ENCODE results near the gene OR5C1. TPM values are rescaled to one million over a fixed set of nuclear protein-coding genes. Genes with fewer than 3 reads are reported as not detected.

OR5C1 gene
- total RNA-seq = not detected

- no peaks in the 10 kb centered on the region for H3K4me1 Mint-ChIP-seq (ENCODE audit: low read depth)
- no peaks in the 10 kb centered on the region for H3K36me3 Mint-ChIP-seq (ENCODE audit: insufficient read depth in 2 of 2)
- ATAC-seq (replicated peaks in 1 of 2) (no peak), DNase-seq (no peak)
- H3K9me3 Mint-ChIP-seq = no peaks in the 10 kb centered on the region
- no peaks in the 10 kb centered on the region for H3K27me3 Mint-ChIP-seq (ENCODE audit: low read depth)
- no peak within 1 kb of the TSS for H3K27ac Mint-ChIP-seq
- no peak within 1 kb of the TSS for H3K4me3 Mint-ChIP-seq
Observed at GRCh38 chr9:122788831-122789230, at the start of gene OR5C1. TSS of gene OR5C1 (plus strand) at chr9:122788933. CDS start at chr9:122788933, 0 bp downstream.

DNA sequence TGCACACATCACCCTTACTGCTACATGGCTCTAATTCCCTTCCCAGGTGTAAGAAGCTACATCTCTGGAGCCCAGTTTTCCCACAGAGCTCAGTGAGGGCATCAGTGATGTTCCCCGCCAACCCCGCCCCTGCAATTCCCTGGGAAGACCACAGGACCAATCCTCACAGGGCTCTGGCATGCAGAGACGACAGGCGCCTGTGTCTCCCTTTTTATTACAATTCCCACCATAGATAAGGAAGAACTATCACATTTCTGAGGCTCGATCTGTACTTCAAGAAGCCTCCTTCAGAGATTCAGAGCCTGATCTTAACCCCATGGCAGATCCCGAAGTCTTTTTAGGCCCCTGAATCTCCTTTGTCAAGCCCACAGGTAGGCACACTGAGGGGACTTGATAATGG, 46.7 kb upstream of the OR5C1 start, which contains the start of gene OR1L6:
Gene OR1L6, plus strand, starts transcription at position 301 of the 400 bp plus-strand sequence. CDS start 7,545 bp downstream, outside the sequence.
- H3K4me1 Mint-ChIP-seq (ENCODE audit: low read depth) = no peaks in the 10 kb centered on the region
- H3K9me3 Mint-ChIP-seq = peaks cover 0 to 8% of the 10 kb centered on the region in 2 donors
- no peak within 1 kb of the TSS for H3K4me3 Mint-ChIP-seq
- no peak for DNase-seq
- no peak within 1 kb of the TSS for H3K27ac Mint-ChIP-seq
- peaks cover 0 to 3% of the 10 kb centered on the region in 2 donors for H3K36me3 Mint-ChIP-seq (ENCODE audit: insufficient read depth in 2 of 2)
- H3K27me3 Mint-ChIP-seq (ENCODE audit: low read depth) = no peaks in the 10 kb centered on the region
- ATAC-seq (replicated peaks in 1 of 2) = no peak

DNA sequence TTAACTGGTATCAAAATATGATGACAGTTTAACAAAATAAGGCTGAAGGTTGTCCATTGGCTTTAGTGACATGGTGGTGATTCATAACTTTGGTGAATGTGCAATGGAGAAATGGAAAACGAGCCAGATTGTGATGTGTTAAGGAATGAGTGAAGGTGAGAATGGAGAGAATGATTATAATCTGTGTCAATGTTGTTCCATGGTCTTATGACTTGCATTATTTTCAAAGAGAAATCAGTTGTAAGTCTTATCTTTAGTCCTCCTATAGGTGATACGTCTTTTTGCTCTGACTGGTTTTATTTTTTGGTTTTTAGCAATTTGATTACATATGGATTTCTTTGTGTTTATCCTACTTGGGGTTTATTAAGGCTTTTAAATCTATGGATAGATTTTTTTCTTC, 33.9 kb upstream of the OR5C1 start:
- no peak overlapping the region for H3K4me3 Mint-ChIP-seq
- H3K36me3 Mint-ChIP-seq (ENCODE audit: insufficient read depth in 2 of 2) = peaks cover 12 to 18% of the 10 kb centered on the region in 2 donors
- H3K9me3 Mint-ChIP-seq = peaks cover 12 to 20% of the 10 kb centered on the region in 2 donors
- no peaks in the 10 kb centered on the region for H3K4me1 Mint-ChIP-seq (ENCODE audit: low read depth)
- no peak for ATAC-seq (replicated peaks in 1 of 2)
- no peak overlapping the region for H3K27ac Mint-ChIP-seq
- DNase-seq = no peak
- no peaks in the 10 kb centered on the region for H3K27me3 Mint-ChIP-seq (ENCODE audit: low read depth)

DNA sequence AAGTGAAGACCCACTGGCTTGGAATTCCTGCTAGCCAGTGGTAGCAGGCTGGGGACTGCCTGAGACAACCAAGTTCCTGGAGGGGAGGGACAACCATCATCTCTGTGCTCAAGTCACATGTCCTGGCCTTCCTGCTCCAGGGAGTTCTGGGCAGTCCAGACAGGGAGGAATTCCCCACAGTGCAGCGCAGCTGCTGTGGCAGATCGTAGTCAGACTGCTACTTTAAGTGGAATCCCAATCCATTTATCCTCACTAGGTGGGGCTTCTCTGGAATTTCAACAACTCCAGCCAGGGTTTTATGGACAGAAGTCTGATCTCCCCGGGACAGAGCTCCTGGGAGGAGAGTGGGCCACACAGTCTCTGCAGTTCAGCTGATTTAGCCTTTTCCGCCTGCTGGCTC, 20.9 kb upstream of the OR5C1 start:
- H3K4me1 Mint-ChIP-seq (ENCODE audit: low read depth) = no peaks in the 10 kb centered on the region
- H3K27me3 Mint-ChIP-seq (ENCODE audit: low read depth) = peaks cover 5% of the 10 kb centered on the region
- DNase-seq (no peak), ATAC-seq (replicated peaks in 1 of 2) (no peak)
- H3K36me3 Mint-ChIP-seq (ENCODE audit: insufficient read depth in 2 of 2) = peaks cover 15 to 16% of the 10 kb centered on the region in 2 donors
- H3K9me3 Mint-ChIP-seq = peaks cover 26 to 31% of the 10 kb centered on the region in 2 donors
- no peak overlapping the region for H3K27ac Mint-ChIP-seq
- no peak overlapping the region for H3K4me3 Mint-ChIP-seq

GRCh38 chr9:122777052-122777451, 11.7 kb upstream of the OR5C1 start:
- no peak for DNase-seq
- no peaks in the 10 kb centered on the region for H3K4me1 Mint-ChIP-seq (ENCODE audit: low read depth)
- ATAC-seq (replicated peaks in 1 of 2) = no peak
- H3K36me3 Mint-ChIP-seq (ENCODE audit: insufficient read depth in 2 of 2) = peaks cover 0 to 7% of the 10 kb centered on the region in 2 donors
- peaks cover 6 to 9% of the 10 kb centered on the region in 2 donors for H3K9me3 Mint-ChIP-seq
- H3K27me3 Mint-ChIP-seq (ENCODE audit: low read depth) = no peaks in the 10 kb centered on the region
- H3K4me3 Mint-ChIP-seq = no peak overlapping the region
- H3K27ac Mint-ChIP-seq = no peak overlapping the region

GRCh38 chr9:122777935-122778627, 10.7 kb upstream of the OR5C1 start:
- Mint-ChIP-seq H3K4me3 (no peak overlapping the region), H3K9me3 (peaks cover 2 to 4% of the 10 kb centered on the region in 2 donors), H3K27ac (no peak overlapping the region), H3K4me1 (ENCODE audit: low read depth) (no peaks in the 10 kb centered on the region), H3K36me3 (ENCODE audit: insufficient read depth in 2 of 2) (peaks cover 0 to 3% of the 10 kb centered on the region in 2 donors), H3K27me3 (ENCODE audit: low read depth) (no peaks in the 10 kb centered on the region)
- no peak for ATAC-seq (replicated peaks in 1 of 2)
- no peak for DNase-seq

DNA sequence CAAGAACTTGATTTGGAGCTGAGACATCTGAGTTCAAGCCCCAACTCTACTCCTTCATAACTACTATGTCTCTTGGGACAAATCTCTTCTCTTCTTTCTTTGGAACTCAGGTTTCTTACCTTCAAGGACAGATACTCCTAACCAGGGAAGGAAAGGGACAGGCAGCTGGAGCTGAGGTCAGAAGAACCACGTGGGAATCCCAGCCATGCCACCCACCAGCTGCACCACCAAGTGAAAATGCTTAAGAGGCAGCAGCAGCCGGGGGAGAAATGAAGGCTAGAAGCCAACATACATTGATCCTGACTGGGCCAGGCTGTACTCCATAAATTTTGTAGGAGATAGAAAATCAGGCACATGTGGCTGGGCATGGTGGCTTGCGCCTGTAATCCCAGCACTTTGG, 9.6 kb upstream of the OR5C1 start:
- H3K27ac Mint-ChIP-seq = no peak overlapping the region
- no peaks in the 10 kb centered on the region for H3K4me1 Mint-ChIP-seq (ENCODE audit: low read depth)
- no peaks in the 10 kb centered on the region for H3K9me3 Mint-ChIP-seq
- no peaks in the 10 kb centered on the region for H3K27me3 Mint-ChIP-seq (ENCODE audit: low read depth)
- ATAC-seq (replicated peaks in 1 of 2) = no peak
- no peaks in the 10 kb centered on the region for H3K36me3 Mint-ChIP-seq (ENCODE audit: insufficient read depth in 2 of 2)
- DNase-seq = no peak
- H3K4me3 Mint-ChIP-seq = no peak overlapping the region

DNA sequence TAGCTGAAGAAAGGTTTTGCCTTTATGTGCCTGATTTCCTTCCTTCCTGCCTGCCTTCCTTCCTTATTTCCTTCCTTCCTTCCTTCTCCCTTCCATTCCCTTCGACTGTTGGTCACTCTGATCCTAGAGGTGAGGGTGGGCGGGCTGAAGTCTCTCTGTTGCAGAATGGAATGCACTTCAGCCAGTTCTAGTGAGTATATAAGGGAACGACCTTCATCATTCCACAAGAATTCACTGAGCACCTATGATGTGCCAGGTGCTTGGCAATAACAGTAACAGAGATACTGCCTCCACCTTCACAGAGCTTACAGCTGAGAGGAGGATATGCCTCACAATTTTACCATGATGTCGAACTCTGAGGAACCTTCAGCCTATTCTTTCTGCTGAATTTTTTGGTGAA, 8.7 kb upstream of the OR5C1 start:
- H3K36me3 Mint-ChIP-seq (ENCODE audit: insufficient read depth in 2 of 2) = no peaks in the 10 kb centered on the region
- no peaks in the 10 kb centered on the region for H3K27me3 Mint-ChIP-seq (ENCODE audit: low read depth)
- H3K9me3 Mint-ChIP-seq = no peaks in the 10 kb centered on the region
- no peak overlapping the region for H3K4me3 Mint-ChIP-seq
- DNase-seq = no peak
- no peaks in the 10 kb centered on the region for H3K4me1 Mint-ChIP-seq (ENCODE audit: low read depth)
- no peak for ATAC-seq (replicated peaks in 1 of 2)
- H3K27ac Mint-ChIP-seq = no peak overlapping the region

DNA sequence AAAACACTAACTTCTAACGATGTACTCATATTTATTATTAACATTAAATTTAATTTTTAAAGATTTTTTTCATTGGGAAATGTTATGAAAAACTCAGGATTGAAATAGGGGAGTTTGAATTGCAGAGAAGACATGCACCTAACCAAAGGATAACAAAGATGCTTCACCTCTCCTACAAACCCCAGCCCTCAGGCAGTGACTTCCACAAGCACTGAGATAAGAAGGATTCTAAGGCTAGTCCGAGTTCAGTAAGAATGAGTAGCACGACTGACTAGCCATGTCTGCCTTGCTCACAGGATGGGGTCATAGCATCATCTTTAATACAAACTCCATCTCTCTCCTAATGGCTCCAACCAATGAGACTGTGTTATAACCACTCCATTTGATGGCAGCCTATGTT, 7.1 kb upstream of the OR5C1 start:
- H3K36me3 Mint-ChIP-seq (ENCODE audit: insufficient read depth in 2 of 2) = no peaks in the 10 kb centered on the region
- DNase-seq = no peak
- no peak overlapping the region for H3K27ac Mint-ChIP-seq
- no peaks in the 10 kb centered on the region for H3K4me1 Mint-ChIP-seq (ENCODE audit: low read depth)
- H3K4me3 Mint-ChIP-seq = no peak overlapping the region
- H3K9me3 Mint-ChIP-seq = no peaks in the 10 kb centered on the region
- no peak for ATAC-seq (replicated peaks in 1 of 2)
- no peaks in the 10 kb centered on the region for H3K27me3 Mint-ChIP-seq (ENCODE audit: low read depth)

DNA sequence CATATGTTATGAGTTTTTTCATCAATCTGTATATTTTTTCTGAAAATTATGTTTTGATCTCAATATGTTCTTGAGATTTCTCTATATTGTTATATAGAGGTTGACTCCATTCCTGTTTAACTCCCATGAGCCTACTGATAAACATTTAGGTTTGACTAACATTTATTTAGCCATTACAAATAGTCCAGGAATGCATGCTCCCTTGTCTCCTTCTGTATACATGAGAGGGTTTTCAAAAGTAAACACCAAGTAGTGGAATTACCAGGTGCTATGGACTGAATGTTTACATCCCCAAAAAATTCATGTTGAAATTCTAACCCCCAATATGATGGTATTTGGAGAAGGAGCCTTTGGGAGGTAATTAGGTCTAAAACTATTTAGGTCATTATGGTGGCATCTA, 3.5 kb upstream of the OR5C1 start:
- Mint-ChIP-seq H3K4me1 (ENCODE audit: low read depth) (no peaks in the 10 kb centered on the region), H3K4me3 (no peak overlapping the region)

GRCh38 chr9:122786338-122786737, 2.4 kb upstream of the OR5C1 start:
- Mint-ChIP-seq H3K27me3 (ENCODE audit: low read depth) (no peaks in the 10 kb centered on the region), H3K9me3 (no peaks in the 10 kb centered on the region), H3K36me3 (ENCODE audit: insufficient read depth in 2 of 2) (no peaks in the 10 kb centered on the region), H3K27ac (no peak overlapping the region), H3K4me3 (no peak overlapping the region), H3K4me1 (ENCODE audit: low read depth) (no peaks in the 10 kb centered on the region)
- DNase-seq (no peak), ATAC-seq (replicated peaks in 1 of 2) (no peak)

More for the DNA sequence above, 3.5 kb upstream of the OR5C1 start:
- Mint-ChIP-seq H3K36me3 (ENCODE audit: insufficient read depth in 2 of 2) (no peaks in the 10 kb centered on the region), H3K9me3 (no peaks in the 10 kb centered on the region), H3K27ac (no peak overlapping the region), H3K27me3 (ENCODE audit: low read depth) (no peaks in the 10 kb centered on the region)
- DNase-seq = no peak
- ATAC-seq (replicated peaks in 1 of 2) = no peak

DNA sequence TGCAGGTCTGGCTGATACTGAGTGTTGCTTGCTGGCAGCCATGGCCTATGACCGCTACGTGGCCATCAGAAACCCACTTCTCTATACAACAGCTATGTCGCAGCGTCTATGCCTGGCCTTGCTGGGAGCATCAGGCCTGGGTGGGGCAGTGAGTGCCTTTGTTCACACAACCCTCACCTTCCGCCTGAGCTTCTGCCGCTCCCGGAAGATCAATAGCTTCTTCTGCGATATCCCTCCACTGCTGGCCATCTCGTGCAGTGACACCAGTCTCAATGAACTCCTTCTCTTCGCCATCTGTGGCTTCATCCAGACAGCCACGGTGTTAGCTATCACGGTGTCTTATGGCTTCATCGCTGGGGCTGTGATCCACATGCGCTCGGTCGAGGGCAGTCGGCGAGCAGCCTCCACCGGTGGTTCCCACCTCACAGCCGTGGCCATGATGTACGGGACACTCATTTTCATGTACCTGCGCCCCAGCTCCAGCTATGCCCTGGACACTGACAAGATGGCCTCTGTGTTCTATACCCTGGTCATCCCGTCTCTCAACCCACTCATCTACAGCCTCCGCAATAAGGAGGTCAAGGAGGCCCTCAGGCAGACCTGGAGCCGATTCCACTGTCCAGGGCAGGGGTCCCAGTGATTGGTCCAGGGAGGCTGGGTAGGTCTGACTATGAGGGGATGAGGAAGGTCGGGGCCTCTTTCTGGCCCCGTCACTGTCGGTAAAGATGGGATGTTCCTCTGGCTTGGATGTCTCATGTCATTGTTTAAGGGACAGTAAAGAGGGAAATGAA, 718 bp downstream of the OR5C1 start:
- no peak for ATAC-seq (replicated peaks in 1 of 2)
- no peaks in the 10 kb centered on the region for H3K27me3 Mint-ChIP-seq (ENCODE audit: low read depth)
- DNase-seq = no peak
- H3K4me1 Mint-ChIP-seq (ENCODE audit: low read depth) = no peaks in the 10 kb centered on the region
- no peak overlapping the region for H3K4me3 Mint-ChIP-seq
- H3K36me3 Mint-ChIP-seq (ENCODE audit: insufficient read depth in 2 of 2) = no peaks in the 10 kb centered on the region
- no peak overlapping the region for H3K27ac Mint-ChIP-seq
- no peaks in the 10 kb centered on the region for H3K9me3 Mint-ChIP-seq

DNA sequence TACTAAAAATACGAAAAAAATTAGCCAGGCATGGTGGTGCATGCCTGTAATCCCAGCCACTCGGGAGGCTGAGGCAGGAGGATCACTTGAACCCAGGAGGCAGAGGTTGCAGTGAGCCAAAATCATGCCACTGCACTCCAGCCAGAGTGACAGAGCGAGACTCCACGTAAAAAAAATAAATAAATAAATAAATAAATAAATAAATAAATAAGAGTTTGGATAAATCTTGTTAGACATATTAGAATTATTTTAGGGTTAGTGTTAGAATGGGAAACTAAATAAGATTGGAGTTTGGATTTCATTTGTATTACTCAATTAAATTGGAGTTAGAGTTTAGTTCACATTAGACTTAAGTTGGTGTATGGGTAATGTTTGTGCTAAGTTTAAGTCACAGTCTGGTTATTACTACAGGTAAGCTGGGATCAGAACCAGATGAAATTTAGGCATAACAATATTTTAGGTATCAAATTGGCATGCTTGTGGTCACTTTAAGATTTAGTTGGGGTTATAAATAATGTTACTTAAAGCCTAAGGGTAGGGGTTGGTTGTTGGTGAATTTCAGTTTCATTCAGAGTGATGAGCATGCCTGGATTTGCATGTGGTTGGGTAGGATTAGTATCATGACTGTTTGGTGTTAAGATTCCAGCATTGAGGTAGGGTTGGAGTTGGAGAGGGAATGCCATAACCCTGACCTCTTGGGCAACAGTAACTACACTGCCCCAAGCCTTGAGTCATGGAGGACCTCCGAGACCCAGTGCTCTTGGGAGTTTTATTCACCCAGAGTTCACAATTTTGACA, 3.3 kb downstream of the OR5C1 start:
- no peaks in the 10 kb centered on the region for H3K27me3 Mint-ChIP-seq (ENCODE audit: low read depth)
- no peak for ATAC-seq (replicated peaks in 1 of 2)
- H3K9me3 Mint-ChIP-seq = peaks cover 0 to 1% of the 10 kb centered on the region in 2 donors
- DNase-seq = no peak
- no peak overlapping the region for H3K27ac Mint-ChIP-seq
- H3K4me3 Mint-ChIP-seq = no peak overlapping the region
- no peaks in the 10 kb centered on the region for H3K4me1 Mint-ChIP-seq (ENCODE audit: low read depth)
- H3K36me3 Mint-ChIP-seq (ENCODE audit: insufficient read depth in 2 of 2) = no peaks in the 10 kb centered on the region
